Muscle of arm (tissue), 12 donors: ENCODE results near the gene TRAPPC8. TPM values are rescaled to one million over a fixed set of nuclear protein-coding genes. Genes with fewer than 3 reads are reported as not detected.
"Not testable (repeated sequence)": the region's sequence is repeated elsewhere in the genome, so short reads cannot be mapped to it uniquely, and the experiment has no call there.

Experiments
- DNase-seq: peaks from one replicate; pipeline ENCODE4 v3.0.0-alpha.2; 2013
- polyA plus RNA-seq, 12 donors: library from polyadenylated mRNA; unstranded; fragments of 120-200 nt; gene quantifications; one replicate each; pipeline ENCODE4 v1.2.1, GENCODE V29; 2013; ENCODE audit not compliant: insufficient read length in 12 of 12

The TRAPPC8 gene
- polyA plus RNA-seq, 12 donors: 28.4 to 51.5 (median 36.8) TPM; not detected in 1

DNA sequence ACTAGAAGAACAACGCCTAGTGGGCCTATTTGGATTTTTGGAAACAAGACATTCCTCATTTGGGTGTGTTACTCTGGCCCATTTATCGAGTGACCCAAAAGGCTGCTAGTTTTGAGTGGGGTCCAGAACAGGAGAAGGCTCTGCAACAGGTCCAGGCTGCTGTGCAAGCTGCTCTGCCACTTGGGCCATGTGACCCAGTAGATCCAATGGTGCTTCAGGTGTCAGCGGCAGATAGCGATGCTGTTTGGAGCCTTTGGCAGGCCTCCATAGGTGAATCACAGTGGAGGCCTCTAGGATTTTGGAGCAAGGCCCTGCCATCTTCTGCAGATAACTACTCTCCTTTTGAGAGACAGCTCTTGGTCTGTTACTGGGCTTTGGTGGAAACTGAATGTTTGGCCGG lies 143.7 kb downstream of the TRAPPC8 start:
- DNase-seq: not testable (repeated sequence)

GRCh38 chr18:31798399-31798798 lies 144.5 kb downstream of the TRAPPC8 start:
- DNase-seq: no peak

DNA sequence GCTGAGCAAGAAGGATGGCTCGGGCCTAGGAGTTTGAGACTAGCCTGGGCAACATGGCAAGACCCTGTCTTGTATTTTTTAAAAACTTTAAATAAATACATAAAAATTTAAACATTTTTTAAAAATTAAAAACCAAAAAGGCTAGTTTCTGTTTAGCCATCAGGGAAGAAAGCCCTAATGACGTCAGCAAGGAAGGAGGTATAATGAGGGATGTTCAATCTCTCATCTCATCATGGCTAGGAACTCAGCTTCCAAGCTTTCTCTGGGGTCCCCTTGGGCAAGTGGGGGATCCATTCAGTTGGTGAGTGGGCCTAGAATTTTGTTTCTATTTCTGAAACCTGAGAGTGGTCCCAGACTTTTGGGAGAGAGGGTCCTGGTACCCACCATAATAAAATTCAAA lies 147.2 kb downstream of the TRAPPC8 start:
- DNase-seq: no peak

GRCh38 chr18:31793531-31793930 lies 149.4 kb downstream of the TRAPPC8 start:
- no peak for DNase-seq

DNA sequence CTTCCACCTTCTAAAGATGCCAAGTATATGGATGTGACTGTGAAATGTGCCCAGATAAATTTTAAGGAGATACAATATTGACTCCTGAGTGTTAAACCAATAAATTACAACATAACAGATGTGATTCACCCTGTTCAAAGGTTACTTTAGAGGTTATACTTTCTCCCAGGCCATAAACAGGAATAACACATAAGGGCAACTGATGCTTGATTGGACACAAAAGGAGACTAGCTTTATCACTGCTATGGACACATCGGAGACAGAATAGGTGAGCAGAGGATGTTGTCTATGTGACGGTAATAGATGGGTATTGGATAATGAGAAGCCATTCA lies 150.4 kb downstream of the TRAPPC8 start:
- no peak for DNase-seq

DNA sequence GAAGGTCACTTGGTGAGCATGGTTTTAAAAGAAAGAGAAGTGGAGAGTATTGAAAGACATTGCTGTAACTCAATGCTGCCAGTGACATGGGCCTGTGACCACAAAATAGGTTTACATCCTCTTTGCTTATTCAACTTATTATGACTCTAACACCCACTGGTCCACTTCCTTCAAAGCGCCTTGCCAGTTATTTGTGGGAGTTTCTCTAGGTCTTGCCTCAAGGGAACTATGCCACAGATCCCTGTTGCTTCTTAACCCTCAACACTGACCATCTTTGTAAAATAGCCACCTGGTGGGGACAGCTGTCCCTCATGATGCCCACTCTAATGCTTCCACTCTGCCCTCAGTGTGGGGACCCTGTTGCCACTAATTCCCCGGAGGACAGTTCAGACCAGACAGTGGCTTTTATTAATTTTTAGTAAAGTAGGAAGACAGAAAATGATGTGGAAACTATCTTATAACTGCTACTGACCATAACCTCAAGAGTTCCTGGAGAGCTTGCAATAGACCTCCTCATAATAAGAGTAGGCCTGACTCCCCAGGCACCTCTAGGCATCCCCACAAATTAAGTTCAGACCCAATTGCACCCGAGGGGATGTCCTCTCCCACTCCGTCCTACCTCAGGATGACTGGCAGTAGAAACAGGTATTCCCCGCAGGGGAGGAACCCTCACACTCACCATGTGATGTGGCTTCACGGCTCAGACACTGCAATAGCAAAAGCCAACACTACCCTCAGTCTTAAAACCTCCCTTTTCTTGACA lies 150.9 kb downstream of the TRAPPC8 start:
- DNase-seq: no peak

DNA sequence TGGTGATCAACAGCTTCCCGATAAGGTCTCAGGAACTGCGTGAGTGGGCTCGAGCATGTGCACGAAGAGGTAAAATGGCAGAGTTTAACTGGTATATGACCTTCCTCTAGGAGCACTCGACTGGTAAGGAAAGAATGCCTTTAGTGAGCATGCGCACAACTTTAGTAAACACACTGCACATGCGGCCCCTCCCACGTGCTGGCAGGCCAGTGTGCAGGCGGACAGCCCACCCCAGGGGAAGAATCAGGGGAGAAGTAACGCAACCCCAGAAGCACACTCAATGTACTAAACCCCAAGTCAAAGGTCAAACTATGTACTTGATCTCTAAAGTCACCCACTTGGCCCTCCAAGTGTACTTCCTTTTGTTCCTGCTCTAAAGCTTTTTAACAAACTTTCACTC lies 153.5 kb downstream of the TRAPPC8 start:
- no peak for DNase-seq

DNA sequence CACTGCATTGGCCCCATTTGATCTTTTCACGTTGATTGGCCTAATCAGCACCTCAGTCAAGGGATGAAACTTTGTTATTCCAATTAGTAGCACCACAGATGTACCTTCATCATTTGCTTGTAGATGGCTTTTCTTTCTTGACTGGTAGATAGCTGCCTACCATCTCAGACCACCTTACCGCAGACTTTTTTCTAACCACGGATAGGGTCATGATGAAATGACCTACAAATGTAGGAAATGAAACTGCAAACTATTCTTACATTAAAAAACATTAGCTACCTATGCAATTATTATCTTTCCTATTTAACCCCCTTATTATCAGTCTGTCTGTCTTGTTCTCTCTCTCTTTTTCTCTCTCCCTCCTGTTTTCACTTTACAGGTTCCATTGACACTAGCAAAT lies 159.9 kb downstream of the TRAPPC8 start:
- no peak for DNase-seq

Other genes with a start within 250 kb of the TRAPPC8 start
- under 1 TPM in 10 of 12 donors, not detected in 2; 0.15 to 0.45 (median 0.24) TPM for gene SLC25A52, start 182.2 kb downstream of the TRAPPC8 start, polyA plus RNA-seq
- gene RNF125, start 75.7 kb upstream of the TRAPPC8 start, polyA plus RNA-seq: 10 to 100 TPM in 9 of 12 donors, 1 to 10 TPM in 2, not detected in 1; 8.8 to 18.6 (median 12.5) TPM
- 10 to 100 TPM in 11 of 12 donors, not detected in 1; 22.4 to 47.9 (median 30.4) TPM for gene RNF138, start 148.7 kb upstream of the TRAPPC8 start, polyA plus RNA-seq
- gene MEP1B, start 246.9 kb upstream of the TRAPPC8 start, polyA plus RNA-seq: under 1 TPM in 5 of 12 donors, not detected in 7; 0.11 to 0.44 (median 0.13) TPM